HG02759 (cell line): ENCODE data around the gene SLC36A3.
A peak's percentile ranks its signal among the peaks of the same experiment; 100 is the strongest.
"Not testable (repeated sequence)": the region's sequence is repeated elsewhere in the genome, so short reads cannot be mapped to it uniquely, and the experiment has no call there.

ENCODE experiments used
- ATAC-seq: cut with Tn5 transposase; IDR thresholded peaks from one replicate; pipeline ENCODE4 v1.9.1; 2021; ENCODE audit warnings: mild to moderate bottlenecking, moderate library complexity; ENCODE audit not compliant: unreplicated experiment

The SLC36A3 gene

DNA sequence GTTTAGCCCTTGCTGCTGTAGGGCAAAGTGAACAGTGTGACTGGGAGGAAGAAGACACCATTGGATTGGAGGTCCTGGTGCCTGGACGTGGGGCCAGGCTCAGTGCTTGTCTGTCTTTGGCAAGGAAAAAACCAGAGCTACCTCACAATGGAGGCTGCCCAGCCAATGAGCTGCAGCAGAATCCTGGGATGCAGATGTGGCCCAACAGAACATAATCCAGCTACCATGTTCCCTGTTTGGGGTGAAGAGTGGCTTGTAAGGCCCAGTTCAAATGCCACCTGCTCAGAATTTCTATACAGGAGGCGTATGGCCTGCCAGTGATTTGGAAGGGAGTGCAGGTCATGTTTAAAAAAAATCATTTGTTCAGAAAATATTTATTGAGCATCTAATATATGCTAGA lies at the start of gene SLC36A3:
TSS of gene SLC36A3 (minus strand) at position 101 of the 400 bp plus-strand sequence. CDS start 412 bp downstream, outside the sequence.
- no peak for ATAC-seq

- no peak for ATAC-seq
These were observed 48.1 kb upstream of the SLC36A3 start for GRCh38 chr5:151351671-151352070.

DNA sequence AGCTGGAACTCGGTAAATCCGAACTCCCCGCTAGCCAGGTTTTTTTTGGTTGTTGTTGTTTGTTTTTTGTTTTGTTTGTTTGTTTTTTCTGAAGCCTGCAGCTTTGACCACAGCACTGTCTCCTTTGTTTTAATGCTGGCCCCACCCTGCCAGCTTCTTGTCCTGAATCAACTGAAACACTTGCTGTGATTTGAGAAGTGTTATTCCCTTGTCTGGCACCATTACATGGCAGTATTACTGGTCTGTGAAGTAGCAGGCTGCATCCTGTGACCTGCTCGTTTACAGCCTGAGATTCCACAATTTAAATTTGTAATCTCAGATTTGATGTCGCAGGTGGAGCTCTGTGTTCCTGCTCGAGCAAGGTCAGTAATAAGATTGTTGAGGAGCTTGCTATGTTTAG lies 45.2 kb upstream of the SLC36A3 start:
- no peak for ATAC-seq

DNA sequence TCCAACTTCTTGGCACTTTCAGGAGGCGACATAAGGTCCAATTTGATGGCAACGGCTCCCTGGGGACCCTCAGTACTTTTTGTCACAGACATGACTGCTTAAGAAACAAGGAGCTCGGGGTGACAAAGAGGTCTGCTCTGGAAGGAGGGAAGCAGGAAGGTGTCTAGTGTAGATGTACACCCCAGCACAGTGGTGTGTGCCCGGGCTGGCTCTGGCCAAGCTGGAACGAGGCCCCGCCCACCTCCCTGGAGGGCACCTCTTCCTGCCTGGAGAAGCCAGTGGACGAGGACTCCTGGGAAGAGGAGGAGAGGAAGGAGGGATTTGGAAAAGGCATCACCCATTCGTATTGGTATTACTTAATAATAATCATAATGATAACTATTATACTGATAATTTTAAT lies 43.8 kb upstream of the SLC36A3 start, which contains the start of gene SLC36A2:
TSS of gene SLC36A2 (minus strand) at position 191 of the 400 bp plus-strand sequence. CDS start at position 92, 99 bp downstream.
- ATAC-seq: no peak

DNA sequence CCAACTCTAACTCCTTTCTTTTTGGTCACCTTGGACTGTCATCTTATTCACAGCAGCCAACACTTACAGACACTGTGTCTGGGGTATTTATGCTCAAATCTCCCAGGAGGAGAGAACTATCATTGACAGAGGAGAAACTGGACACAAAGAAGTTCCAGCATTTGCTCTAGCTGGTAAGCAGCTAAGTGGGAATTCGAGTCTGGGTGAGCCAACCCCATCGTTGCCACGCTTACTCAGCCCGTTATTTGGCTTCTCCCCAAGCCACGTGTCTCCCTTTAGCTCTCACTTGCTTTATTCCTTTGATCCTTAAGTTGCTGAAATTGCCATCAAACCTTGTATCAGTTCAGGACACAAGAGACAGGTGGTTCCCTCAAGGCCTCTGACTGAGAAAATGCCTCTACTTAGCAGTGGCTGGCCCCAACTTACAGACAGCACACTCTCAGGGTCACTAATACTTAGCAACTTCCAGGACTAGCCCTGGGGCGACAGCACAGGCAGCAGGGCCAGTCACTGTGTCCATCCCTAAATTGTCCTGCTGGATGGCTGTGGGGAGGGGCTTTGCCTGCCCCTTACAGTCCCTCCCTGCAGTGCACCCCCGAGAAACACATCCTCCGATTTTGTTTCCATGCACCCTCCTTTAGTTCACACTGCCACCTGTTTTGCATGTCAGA lies 42.4 kb upstream of the SLC36A3 start:
- ATAC-seq: no peak

- ATAC-seq: no peak
These were observed 41.7 kb upstream of the SLC36A3 start for GRCh38 chr5:151345187-151345807.

DNA sequence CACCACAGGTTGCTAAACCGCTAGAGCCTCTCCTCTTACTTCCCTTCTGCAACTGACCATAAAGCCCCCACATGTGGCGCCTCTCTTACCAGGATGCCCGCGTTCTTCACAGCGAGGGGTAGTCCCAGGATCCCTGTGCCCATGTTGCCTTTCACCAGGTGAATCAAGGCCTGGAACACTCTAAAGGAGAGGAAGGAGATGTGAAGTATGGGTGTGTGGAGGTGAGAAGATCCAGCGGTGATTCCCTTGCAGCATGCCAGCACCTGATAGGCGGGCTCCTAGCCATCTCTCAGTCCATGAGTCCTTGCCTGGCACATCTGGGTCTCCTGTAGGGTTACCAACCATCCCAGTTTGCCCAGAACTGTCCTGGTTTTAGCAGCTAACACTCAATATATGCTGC lies 40.5 kb upstream of the SLC36A3 start:
- no peak for ATAC-seq

DNA sequence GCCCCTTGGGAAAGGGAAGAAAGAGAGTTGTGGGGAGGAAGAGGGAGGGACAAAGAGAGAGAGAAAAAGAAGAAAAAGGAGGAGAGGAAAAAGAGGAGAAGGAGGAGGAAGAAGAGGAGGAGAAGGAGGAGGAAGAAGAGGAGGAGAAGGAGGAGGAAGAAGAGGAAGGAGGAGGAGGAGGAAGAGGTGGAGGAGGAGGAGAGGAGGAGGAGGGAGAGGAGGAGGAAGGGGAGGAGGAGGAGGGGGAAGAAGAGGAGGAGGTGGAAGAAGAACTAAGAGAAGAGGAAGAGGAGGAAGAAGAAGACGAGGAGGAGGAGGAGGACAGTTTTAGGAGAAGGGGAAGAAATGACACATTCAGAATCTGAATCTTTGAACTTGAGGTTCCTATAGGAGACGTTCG lies 36.4 kb upstream of the SLC36A3 start:
- no peak for ATAC-seq

DNA sequence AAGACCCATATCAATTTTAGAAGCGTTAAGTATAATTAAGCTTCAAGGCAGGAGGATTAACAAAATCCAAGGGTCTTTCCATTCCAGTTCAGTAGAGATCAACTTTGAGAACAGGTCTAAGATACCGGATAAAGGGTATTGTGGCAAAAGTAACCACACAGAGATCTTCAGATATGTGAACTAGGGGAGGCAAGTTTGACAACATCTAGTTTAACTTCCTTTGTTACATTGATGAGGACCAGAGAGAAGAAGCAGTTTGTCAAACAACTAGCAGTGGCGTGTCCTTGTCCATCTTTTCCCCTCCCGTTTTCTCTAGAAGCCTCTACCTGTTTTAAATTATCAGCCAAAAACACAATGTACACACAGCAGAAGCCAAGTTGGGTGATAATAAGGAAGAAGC lies 35.2 kb upstream of the SLC36A3 start:
- no peak for ATAC-seq

DNA sequence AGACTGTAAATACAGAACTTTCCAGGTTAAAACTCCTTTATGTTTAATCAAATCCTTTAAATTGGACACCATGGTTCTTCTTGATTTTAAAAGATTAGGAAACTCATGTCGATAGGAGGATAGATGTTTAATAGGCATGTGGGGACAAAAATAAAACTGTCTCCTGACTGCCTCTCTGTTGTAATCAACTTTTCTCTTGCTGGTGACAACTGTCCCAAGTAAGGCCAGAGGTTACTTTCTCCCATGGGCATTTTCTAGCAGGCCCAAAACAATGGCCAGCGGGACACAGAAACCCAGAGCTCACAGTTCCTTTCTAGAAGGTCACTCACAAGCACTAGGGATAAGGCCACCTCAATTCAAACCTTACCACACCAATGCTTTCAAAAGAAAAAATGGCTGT lies 29.3 kb upstream of the SLC36A3 start:
- ATAC-seq: no peak

DNA sequence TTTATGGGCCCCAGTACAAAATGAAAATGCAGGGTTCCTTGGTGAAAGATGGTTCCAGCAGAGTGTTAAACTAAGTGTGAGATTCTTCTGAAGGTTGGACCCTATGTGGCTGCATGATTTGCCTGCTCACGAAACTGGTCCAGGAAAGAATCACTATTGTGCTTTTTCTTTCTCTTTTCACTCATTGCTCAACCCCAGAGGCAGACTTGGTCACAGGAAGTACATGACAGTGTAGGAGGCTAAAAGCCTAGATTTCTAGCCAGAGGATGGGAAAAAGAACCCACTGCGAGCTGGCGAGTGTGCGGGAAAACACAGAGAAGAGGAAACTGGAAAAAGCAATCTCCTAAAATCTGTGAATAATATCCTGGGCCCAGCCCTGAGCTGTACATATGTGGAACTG lies 25.2 kb upstream of the SLC36A3 start:
- ATAC-seq: no peak

GRCh38 chr5:151327585-151327984 lies 24.0 kb upstream of the SLC36A3 start:
- ATAC-seq: no peak

GRCh38 chr5:151326266-151326665 lies 22.7 kb upstream of the SLC36A3 start:
- no peak for ATAC-seq

DNA sequence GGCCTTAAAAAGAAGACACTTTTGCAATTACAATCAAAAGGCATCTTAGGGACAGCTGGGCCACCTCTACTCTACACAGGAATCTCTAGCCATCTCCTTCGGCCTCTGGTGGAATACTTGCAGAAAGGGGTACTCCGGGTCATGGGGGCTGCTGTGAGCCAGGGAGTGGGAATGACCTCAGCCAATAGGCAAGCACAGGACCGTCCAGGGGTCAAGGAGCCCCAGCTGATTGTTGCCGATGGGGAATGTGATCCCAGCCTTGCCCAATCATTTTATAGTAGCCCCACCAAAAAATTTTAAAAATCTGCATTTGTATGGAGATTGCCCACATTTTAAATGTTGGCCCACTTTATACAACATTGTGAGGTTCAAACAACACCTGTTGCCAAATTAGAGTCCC lies 16.9 kb upstream of the SLC36A3 start:
- ATAC-seq: no peak

GRCh38 chr5:151318850-151319732 lies 15.5 kb upstream of the SLC36A3 start:
- ATAC-seq: peak; percentile 79

DNA sequence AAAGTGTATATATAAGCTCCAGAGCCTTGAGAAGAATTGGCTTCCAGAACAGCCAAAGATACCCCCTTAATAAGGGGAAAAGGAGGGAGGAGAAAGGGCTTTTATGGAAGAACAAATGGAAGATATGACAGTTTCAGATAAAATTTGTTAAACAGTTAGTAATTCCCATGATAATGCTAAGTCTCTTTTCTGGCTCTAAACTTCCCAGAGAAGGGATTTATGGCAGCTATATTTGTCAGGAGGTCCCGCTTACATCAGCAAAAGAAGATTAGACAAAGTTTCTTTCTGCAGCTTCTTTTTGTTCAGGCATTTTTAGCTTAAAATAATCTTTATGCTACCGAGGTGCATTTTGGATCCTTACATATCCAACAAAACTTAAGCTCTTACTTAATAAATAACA lies 14.3 kb upstream of the SLC36A3 start:
- ATAC-seq: no peak

DNA sequence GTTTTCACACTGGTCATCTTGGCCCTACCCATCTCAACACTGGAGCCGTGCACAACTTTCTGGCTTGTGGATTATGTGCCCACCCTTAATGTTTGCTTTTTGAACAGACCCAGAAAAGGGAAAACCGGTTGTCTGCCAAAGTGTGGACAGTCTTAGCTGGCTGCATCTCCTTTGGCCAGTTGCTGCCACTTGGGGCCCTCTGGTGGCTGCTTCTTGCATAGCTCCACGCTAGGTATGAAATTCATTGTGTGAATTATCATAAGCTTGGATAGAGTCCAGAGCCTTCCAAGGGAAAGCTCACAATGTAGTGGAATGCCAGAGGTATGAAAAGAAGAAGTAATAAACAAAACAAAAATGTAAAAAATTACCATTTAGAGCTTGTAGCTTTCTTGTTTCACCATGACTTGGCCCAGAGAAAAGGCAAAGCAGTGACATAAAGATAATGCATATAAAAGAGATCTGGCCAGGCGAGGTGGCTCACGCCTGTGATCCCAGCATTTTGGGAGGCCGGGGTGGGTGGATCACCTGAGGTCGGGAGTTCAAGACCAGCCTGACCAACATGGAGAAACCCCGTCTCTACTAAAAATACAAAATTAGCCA lies 12.5 kb upstream of the SLC36A3 start:
- ATAC-seq: peak; percentile 75

GRCh38 chr5:151313357-151313756 lies 9.8 kb upstream of the SLC36A3 start:
- ATAC-seq: no peak

DNA sequence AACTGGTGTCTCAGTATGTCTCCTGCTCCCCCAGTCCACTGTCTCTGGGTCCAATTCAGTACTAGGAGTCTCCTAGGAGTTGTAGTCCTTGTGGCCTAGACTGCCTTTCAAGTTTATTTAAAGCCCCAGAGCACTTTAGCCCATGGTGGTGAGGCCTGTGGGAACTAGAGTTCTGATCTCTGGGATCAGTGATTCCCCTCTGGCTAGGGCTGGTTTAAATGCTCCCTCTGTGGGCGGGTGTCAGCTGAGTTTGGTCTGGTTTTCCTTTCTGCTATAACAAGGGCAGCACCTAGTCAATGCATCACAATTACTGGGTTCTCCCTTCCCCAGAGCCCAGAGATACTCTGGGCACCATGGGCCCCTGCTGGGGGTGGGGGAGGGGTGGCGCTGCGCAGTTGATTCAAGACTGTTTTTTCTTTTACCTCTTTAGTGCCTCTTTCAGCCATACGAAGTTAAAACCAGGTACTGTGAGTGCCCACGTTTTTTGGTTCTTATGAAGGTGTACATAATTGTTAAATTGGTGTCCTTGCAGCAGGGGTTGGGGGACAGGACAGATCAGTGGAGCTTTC lies 9.3 kb upstream of the SLC36A3 start:
- ATAC-seq: no peak

DNA sequence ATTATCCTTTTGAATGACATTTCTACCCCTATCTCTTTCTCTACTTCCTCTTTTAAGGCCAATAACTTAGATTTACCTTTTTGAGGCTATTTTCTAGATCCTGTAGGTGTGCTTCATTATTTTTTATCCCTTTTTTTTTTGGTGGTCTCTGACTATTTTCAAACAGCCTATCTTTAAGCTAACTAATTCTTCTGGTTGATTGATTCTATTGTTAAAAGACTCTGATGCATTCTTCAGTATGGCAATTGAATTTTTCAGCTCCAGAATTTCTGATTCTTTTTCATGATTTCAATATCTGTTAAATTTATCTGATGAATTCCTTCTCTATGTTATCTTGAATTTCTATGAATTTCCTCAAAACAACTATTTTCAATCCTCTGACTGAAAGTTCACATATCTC lies 7.4 kb upstream of the SLC36A3 start:
- ATAC-seq: no peak

GRCh38 chr5:151309821-151310220 lies 6.3 kb upstream of the SLC36A3 start:
- not testable (repeated sequence) for ATAC-seq
